ENCODE measurements around the gene C15orf39. TPM values are rescaled to one million over a fixed set of nuclear protein-coding genes. Genes with fewer than 3 reads are reported as not detected.

Gene C15orf39
- total RNA-seq, 1 experiment from 2014 or later: 45.6 TPM

GRCh38 chr15:75179746-75180140 is 21.9 kb upstream of the C15orf39 start:
- Histone ChIP-seq H2BK12ac (ENCODE audit: insufficient read length, low read depth, low read length) (no peak overlapping the region), H3K27me3 (ENCODE audit: insufficient read depth, low read length) (no peaks in the 10 kb centered on the region), H3K18ac (ENCODE audit: insufficient read length, low read depth, low read length) (no peak overlapping the region), H3K79me1 (ENCODE audit: insufficient read depth, low read depth, low read length, poor library complexity, severe bottlenecking) (no peaks in the 10 kb centered on the region), H2BK5ac (ENCODE audit: insufficient read length, low read length) (no peak overlapping the region), H3K4me1 (ENCODE audit: insufficient read depth, low read length) (no peaks in the 10 kb centered on the region; the same call in 1 of the 2 replicates), H3K23me2 (ENCODE audit: insufficient read length, low read depth, low read length, poor library complexity, severe bottlenecking) (peaks cover 2% of the 10 kb centered on the region), H3K9ac (ENCODE audit: extremely low read depth, insufficient read length, low read length) (no peak overlapping the region), H4K20me1 (ENCODE audit: control insufficient read depth, insufficient read depth, insufficient read length) (no peaks in the 10 kb centered on the region), H3T11ph (ENCODE audit: low read length) (no peak overlapping the region), H3K56ac (ENCODE audit: insufficient read length, low read depth, low read length) (no peak overlapping the region), H4K8ac (replicated peaks; ENCODE audit: insufficient read length, low read depth, low read length) (no peak overlapping the region), H2AK5ac (ENCODE audit: insufficient read length, low read length) (no peak overlapping the region), H3K27ac (ENCODE audit: insufficient read length, low read depth, low read length) (no peak overlapping the region), H3K4ac (ENCODE audit: low read depth, low read length) (no peak overlapping the region), H4K5ac (ENCODE audit: insufficient read length, low read depth, low read length) (no peak overlapping the region), H2BK120ac (ENCODE audit: low read depth, low read length, poor library complexity, severe bottlenecking) (no peak overlapping the region), H3K9me3 (ENCODE audit: control insufficient read depth, low read depth, low read length) (no peaks in the 10 kb centered on the region), H2BK15ac (ENCODE audit: low read depth, low read length) (no peak overlapping the region), H2BK20ac (ENCODE audit: low read depth, low read length, poor library complexity, severe bottlenecking) (no peak overlapping the region), H3K14ac (ENCODE audit: insufficient read depth, low read length) (no peak overlapping the region), H4K91ac (ENCODE audit: insufficient read length, low read depth, low read length) (no peak overlapping the region), H3K79me2 (ENCODE audit: insufficient read depth, low read length) (no peaks in the 10 kb centered on the region), H3K4me2 (ENCODE audit: insufficient read depth, insufficient read length, low read length) (no peak overlapping the region), H3K23ac (ENCODE audit: insufficient read length, low read depth, low read length) (no peak overlapping the region), H2AFZ (ENCODE audit: low read length) (no peak overlapping the region)
- H3K27me3 Mint-ChIP-seq (ENCODE audit: low read depth): peaks cover 29% of the 10 kb centered on the region
- peak overlapping the region in 1 of 2 experiments; percentile 3; a peak in 1 of 5 replicates for H3K4me3 Mint-ChIP-seq
- H3K27ac Mint-ChIP-seq: peak overlapping the region in 1 of 3 experiments; percentile 77; a peak in 1 of 7 replicates
- no peak for TF ChIP-seq CTCF (conservative IDR thresholded peaks at IDR 0.05)
- H3K36me3 Mint-ChIP-seq (ENCODE audit: insufficient read depth in 1 of 3, low read depth in 3 of 3): no peaks in the 10 kb centered on the region
- H3K9me3 Mint-ChIP-seq: no peaks in the 10 kb centered on the region
- no CpG with 5 or more reads among the region's 4 CpGs for WGBS (ENCODE audit: extremely low coverage, insufficient read length, low lambda C conversion rate)
- H3K4me1 Mint-ChIP-seq: peaks cover 39 to 52% of the 10 kb centered on the region in 2 experiments
- no peak for DNase-seq
